ENCODE measurements around the gene TPX2. TPM values are rescaled to one million over a fixed set of nuclear protein-coding genes. Genes with fewer than 3 reads are reported as not detected.
A peak's percentile ranks its signal among the peaks of the same experiment; 100 is the strongest.

The TPX2 gene
- total RNA-seq, 1 experiment from 2014 or later = 101 TPM

DNA sequence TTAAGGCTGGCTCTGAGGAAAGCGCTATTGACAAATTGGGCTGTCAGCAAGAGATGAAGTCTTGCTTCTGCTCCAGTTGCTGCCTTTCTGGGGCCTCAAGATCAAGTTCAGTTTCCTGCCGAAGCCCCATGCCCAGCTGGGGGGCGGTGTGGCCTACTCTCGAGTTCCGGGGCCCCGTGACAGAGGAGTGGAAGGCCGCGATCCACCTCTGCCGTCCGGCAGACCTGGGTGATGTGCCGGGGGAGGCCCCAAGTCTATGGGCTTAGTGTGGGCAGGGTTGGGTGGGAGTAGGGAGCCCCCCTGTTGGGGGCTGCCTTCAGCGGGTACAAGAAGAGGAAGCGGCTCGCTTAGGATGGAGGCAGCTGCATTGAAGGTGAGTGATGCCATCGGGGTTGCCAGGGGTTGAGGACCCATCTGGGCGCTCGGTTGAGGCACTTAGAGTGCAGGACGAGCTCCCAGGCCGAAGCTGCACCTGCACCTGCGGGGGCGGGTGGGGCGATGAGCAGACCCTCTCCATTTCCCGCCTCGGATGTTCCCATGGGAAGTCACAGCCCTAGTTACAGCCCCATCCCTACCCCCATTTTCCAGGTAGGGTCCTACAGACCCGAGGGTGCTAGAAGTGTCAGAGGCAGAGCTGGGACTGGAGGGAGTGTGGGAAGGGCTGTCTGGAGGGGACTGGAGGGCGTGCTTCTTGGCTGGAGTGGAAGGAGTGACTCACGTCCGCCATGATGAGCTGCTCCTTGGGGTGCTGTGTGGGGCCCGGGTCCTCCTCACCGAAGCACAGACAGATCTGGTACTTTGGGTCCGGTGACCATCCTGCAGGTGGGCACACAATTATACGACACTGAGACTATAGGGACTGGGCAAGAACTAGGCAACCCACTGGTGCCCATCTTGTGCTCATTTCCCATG, 109.3 kb downstream of the TPX2 start:
- DNase-seq (ENCODE audit: low spot score) = no peak

DNA sequence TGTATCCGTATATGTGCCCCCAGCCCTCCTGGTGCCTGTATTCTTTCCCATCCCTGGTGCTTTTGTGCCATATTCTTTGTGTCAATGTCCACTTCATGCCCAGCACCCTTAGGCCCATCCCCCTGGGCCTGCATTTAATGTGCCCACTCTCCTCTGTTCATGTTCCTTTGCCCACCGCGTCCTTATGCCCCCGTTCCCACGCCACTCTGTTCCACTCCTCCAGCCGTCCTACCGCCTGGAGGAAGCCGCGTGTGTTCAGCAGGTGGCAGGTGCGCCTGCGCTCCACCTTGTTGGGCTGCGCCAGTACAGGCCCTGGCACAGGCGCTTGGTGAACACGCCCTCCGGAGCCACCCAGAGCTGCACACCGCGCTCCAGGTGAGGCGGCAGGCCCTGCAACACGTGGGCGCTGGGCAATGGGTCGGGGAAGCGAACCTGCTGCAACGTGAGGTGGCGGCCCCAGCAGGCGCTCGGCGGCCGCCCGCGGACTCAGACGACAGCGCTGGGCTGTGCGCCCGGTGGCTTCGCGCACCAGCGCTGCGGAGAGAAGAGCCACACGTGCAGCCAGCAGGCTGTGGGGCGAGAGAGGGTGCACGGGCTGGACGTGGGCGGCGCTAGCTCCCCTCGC, 110.3 kb downstream of the TPX2 start:
- peak; percentile 72 for DNase-seq (ENCODE audit: low spot score)

Small RNA genes within 50 kb of the gene (small RNA-seq; reads per million reads assigned to genes)
- gene AL160175.1 = not detected

Other genes with a start within 250 kb of the TPX2 start
- 107 and 115 TPM in 2 replicates for gene HM13, start 224.8 kb upstream of the TPX2 start, total RNA-seq (2014; rRNA removed; shearing (Covaris generic))
- gene ID1, start 134.0 kb upstream of the TPX2 start, total RNA-seq (2014; rRNA removed; shearing (Covaris generic)) = 1,531 and 1,848 TPM in 2 replicates
- not detected in 2 replicates for gene COX4I2, start 101.4 kb upstream of the TPX2 start, total RNA-seq (2014; rRNA removed; shearing (Covaris generic))
- gene BCL2L1, start 16.4 kb upstream of the TPX2 start, total RNA-seq (2014; rRNA removed; shearing (Covaris generic)) = 324 and 325 TPM in 2 replicates
- gene MYLK2, start 80.1 kb downstream of the TPX2 start, total RNA-seq (2014; rRNA removed; shearing (Covaris generic)) = 0.37 and 0.41 TPM in 2 replicates
- not detected in 2 replicates for gene FOXS1, start 106.3 kb downstream of the TPX2 start, total RNA-seq (2014; rRNA removed; shearing (Covaris generic))
- gene DUSP15, start 131.2 kb downstream of the TPX2 start, total RNA-seq (2014; rRNA removed; shearing (Covaris generic)) = not detected in 2 replicates
- 0.03 and 0.05 TPM in 2 replicates for gene TTLL9, start 131.3 kb downstream of the TPX2 start, total RNA-seq (2014; rRNA removed; shearing (Covaris generic))
- gene PDRG1, start 212.8 kb downstream of the TPX2 start, total RNA-seq (2014; rRNA removed; shearing (Covaris generic)) = 10.7 and 13.3 TPM in 2 replicates
- not detected in 2 replicates for gene XKR7, start 228.9 kb downstream of the TPX2 start, total RNA-seq (2014; rRNA removed; shearing (Covaris generic))